DND-41 (cell line): ENCODE results near the gene CIROP.
A peak's percentile ranks its signal among the peaks of the same experiment; 100 is the strongest.

Experiments used
- ATAC-seq: fragments of 200-7000 bp; cut with Tn5 transposase; 3 replicates; pipeline ENCODE4 v1.9.1; 2021; ENCODE audit warnings: low read depth; ENCODE audit not compliant: insufficient read depth
- DNase-seq: peaks from one replicate; pipeline ENCODE4 v3.0.0-alpha.2; 2020
- H2AFZ ChIP-seq: 2 replicates; pipeline ENCODE4 v1.6.0; 2012; ENCODE audit warnings: low read depth, low read length
- H3K27ac ChIP-seq: 2 replicates; pipeline ENCODE4 v1.5.1; 2012; ENCODE audit warnings: low read length, inconsistent platforms
- H3K27me3 ChIP-seq: fragments of 200-600 bp; sonication (generic); 2 replicates; pipeline ENCODE4 v1.6.0; 2012; ENCODE audit warnings: low read length, mild to moderate bottlenecking, inconsistent platforms; ENCODE audit not compliant: insufficient read depth, poor library complexity
- H3K36me3 ChIP-seq: 2 replicates; pipeline ENCODE4 v1.5.1; 2012; ENCODE audit warnings: low read length, inconsistent platforms; ENCODE audit not compliant: insufficient read depth
- H3K4me1 ChIP-seq: 2 replicates; pipeline ENCODE4 v1.5.1; 2012; ENCODE audit warnings: mild to moderate bottlenecking, low read length; ENCODE audit not compliant: insufficient read depth
- H3K4me2 ChIP-seq: 2 replicates; pipeline ENCODE4 v1.6.0; 2012; ENCODE audit warnings: mild to moderate bottlenecking, moderate library complexity, low read length, inconsistent platforms; ENCODE audit not compliant: insufficient read depth
- H3K4me3 ChIP-seq, 2 experiments: fragments of 200-600 bp in 1 of 2; shearing (Covaris generic) in 1 of 2; 2 replicates each; pipeline ENCODE4 v1.5.1; 2012 to 2016; ENCODE audit warnings: inconsistent platforms in 2 of 2, low read length in 2 of 2, mild to moderate bottlenecking in 2 of 2, low read depth in 1 of 2, moderate library complexity in 1 of 2
- H3K79me2 ChIP-seq: 2 replicates; pipeline ENCODE4 v1.6.0; 2012; ENCODE audit warnings: low read length, inconsistent platforms; ENCODE audit not compliant: insufficient read depth
- H3K9ac ChIP-seq: 2 replicates; pipeline ENCODE4 v1.6.0; 2012; ENCODE audit warnings: low read depth, mild to moderate bottlenecking, inconsistent platforms, low read length, moderate library complexity
- H3K9me3 ChIP-seq: 2 replicates; pipeline ENCODE4 v1.5.1; 2012; ENCODE audit warnings: low read length, moderate library complexity, mild to moderate bottlenecking, inconsistent platforms; ENCODE audit not compliant: insufficient read depth, severe bottlenecking
- H4K20me1 ChIP-seq: 2 replicates; pipeline ENCODE4 v1.6.0; 2012; ENCODE audit warnings: low read length; ENCODE audit not compliant: insufficient read depth
- CTCF ChIP-seq: IDR thresholded peaks from 2 replicates; pipeline ENCODE4 v1.5.1; 2012; ENCODE audit warnings: borderline replicate concordance, low read length, moderate library complexity, mild to moderate bottlenecking; ENCODE audit not compliant: poor library complexity, severe bottlenecking; ENCODE audit errors: extremely low read depth
- EZH2 ChIP-seq: IDR thresholded peaks from 3 replicates; pipeline ENCODE4 v1.6.1; 2012; ENCODE audit warnings: borderline replicate concordance, low read depth, mild to moderate bottlenecking, moderate library complexity, low read length, inconsistent platforms; ENCODE audit not compliant: severe bottlenecking

CIROP gene

DNA sequence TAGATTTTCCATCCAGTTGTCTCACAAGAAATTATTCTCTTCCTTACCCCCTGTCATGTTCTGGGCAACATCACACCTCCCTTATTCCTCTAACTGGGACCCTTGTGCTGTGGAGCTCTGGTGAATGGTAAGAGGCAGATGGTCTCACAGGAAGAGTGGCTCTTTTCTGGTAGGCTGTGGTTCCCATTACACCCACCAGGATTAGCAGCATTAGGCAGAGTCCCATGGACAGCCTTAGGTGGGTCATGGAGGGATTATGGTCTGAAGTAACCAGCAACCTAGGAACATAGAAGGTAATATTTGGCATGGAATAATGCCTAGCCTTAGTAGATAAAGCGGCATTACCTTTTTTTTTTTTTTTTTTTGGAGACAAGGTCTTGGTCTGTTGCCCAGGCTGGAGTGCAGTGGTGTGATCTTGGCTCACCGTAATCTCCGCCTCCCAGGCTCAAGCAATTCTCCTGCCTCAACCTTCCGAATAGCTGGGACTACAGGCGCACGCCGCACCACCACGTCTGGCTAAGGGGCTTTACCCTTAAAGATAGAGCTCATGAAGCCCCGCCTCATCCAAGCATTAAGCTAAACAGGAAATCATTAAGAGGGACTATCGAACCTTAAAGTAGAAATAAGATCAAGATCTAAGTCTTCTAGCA lies 5.5 kb downstream of the CIROP start:
- Histone ChIP-seq H3K4me2 (no peak overlapping the region), H3K36me3 (peaks cover 13% of the 10 kb centered on the region), H3K27me3 (peaks cover 8% of the 10 kb centered on the region), H4K20me1 (peaks cover 10% of the 10 kb centered on the region), H3K27ac (no peak overlapping the region), H3K9ac (no peak overlapping the region), H3K79me2 (peaks cover 37% of the 10 kb centered on the region), H3K9me3 (no peaks in the 10 kb centered on the region), H3K4me3 (no peak overlapping the region), H3K4me1 (peaks cover 17% of the 10 kb centered on the region), H2AFZ (no peak overlapping the region)
- TF ChIP-seq CTCF (no peak), EZH2 (no peak)
- DNase-seq (no peak), ATAC-seq (no peak)

DNA sequence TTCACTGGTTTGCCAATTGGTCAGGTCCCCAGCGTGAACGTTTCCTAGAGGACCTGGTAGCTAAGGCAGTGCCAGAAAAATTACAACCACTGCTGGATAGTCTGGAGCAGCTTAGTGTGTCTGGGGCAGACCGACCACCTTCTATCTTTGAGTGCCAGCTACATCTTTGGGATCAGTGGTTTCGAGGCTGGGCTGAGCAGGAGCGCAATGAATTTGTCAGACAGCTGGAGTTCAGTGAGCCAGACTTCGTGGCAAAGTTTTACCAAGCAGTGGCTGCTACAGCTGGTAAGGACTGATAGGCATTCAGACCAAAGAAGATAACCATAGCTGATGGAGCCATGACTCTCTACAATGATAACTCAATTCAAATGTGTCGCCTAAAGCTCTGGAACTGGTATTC lies 7.0 kb downstream of the CIROP start:
- Histone ChIP-seq H3K79me2 (peaks cover 52% of the 10 kb centered on the region), H3K4me1 (peaks cover 32% of the 10 kb centered on the region), H3K36me3 (peaks cover 22% of the 10 kb centered on the region), H3K4me2 (peak overlapping the region; percentile 62; the same call in 1 of the 2 replicates), H3K27ac (no peak overlapping the region), H3K9ac (no peak overlapping the region), H4K20me1 (peaks cover 24% of the 10 kb centered on the region), H3K4me3 (no peak overlapping the region), H3K9me3 (no peaks in the 10 kb centered on the region), H3K27me3 (no peaks in the 10 kb centered on the region), H2AFZ (no peak overlapping the region)
- no peak for DNase-seq
- no peak for ATAC-seq
- no peak for TF ChIP-seq CTCF
- no peak for TF ChIP-seq EZH2

DNA sequence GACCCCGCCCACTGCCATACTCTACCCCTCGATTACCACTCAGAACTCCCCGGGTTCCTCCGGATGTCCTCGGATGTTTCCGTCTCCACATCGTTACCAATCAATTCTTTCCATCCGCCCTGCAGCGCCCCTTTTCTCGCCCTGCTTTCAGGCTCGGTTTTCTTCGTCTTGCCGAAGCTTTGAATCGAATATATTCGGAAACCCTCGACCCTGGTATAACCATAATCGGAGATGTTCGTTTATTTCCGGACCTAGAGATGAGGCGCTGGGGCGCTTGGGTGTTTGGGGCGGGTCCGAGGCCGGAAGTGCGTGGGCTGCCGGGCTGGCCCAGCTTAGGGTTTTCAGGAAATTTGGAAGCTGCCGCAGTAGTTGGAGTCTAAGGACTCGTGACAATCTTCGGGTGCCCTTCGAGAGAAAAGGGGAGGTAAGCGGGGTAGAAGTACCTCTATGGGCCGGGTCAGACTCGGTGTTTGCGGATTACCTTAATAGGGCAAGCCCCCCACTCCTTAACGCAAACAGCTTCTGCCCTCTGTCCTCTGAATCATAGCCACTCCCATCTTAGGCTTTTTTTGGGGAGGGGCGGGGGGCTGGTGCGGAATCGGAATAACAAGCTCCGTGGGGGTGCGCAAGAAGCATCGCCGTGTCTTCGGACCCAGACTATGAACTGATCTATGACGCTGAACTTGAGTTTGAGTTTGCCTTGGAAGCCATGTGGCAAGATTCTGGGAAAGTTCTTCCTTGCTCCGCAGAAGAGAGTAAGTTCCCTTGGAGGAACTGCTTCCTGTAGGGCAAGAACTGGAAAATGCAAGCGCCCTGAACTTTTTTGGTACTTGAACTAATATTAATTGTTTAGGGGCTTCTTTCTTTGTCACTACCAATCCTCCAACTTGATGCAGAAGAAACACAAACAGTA lies 9.3 kb downstream of the CIROP start, which contains the start of gene C14orf119:
C14orf119 (plus strand) TSS at position 310 of the 913 bp plus-strand sequence. CDS start 2,154 bp downstream, outside the sequence.
- DNase-seq (peak; percentile 100), ATAC-seq (peak; percentile 90)
- Histone ChIP-seq H3K4me2 (peak within 1 kb of the TSS; percentile 96), H3K79me2 (peaks cover 74% of the 10 kb centered on the region), H3K9me3 (no peaks in the 10 kb centered on the region), H3K4me3 (peak within 1 kb of the TSS; percentile 82 to 88), H3K9ac (peak within 1 kb of the TSS; percentile 86), H3K27ac (peak within 1 kb of the TSS; percentile 93), H4K20me1 (peaks cover 31% of the 10 kb centered on the region), H3K4me1 (peaks cover 32% of the 10 kb centered on the region), H3K27me3 (no peaks in the 10 kb centered on the region), H3K36me3 (peaks cover 45% of the 10 kb centered on the region), H2AFZ (peak within 1 kb of the TSS; percentile 92)
- TF ChIP-seq EZH2 (no peak), CTCF (no peak)
